HT-29 (cell line): Measurements from ENCODE around the gene RSPH10B2. TPM values are rescaled to one million over a fixed set of nuclear protein-coding genes. Genes with fewer than 3 reads are reported as not detected.
"Not testable (repeated sequence)": the region's sequence is repeated elsewhere in the genome, so short reads cannot be mapped to it uniquely, and the experiment has no call there.

ENCODE experiments used
- DNase-seq: peaks from one replicate; pipeline ENCODE4 v3.0.0-alpha.2; 2015; ENCODE audit warnings: low spot score
- total RNA-seq: library from RNA; depleted of rRNA; stranded (reverse); fragments of >200 nt; shearing (Covaris generic); gene quantifications from 2 replicates; pipeline ENCODE4 v1.2.3, GENCODE V29; 2014; rRNA removed

RSPH10B2 gene
- total RNA-seq = 0.08 TPM in 1 of 2 replicates, not detected in the other

DNA sequence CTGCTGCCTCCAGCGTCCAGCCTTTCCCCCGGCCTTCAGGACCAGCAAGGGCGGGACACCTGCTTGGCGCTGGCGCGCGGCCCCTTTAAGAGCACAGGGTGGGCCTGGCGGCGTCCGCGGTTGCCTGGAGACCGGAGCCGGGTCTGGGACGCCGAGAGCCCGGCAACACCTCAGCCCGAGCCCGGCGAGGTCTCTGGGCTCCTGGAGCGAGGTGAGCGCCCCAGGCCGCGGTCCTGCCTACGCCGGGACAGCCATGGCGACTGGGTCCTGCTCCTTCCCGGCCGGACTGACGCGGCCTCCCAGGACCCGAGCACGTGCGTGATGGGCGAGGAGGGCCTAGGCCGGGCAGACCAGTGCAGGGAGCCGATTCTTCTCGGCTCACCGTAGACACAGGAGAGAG, at the start of gene RSPH10B2:
RSPH10B2 (plus strand) TSS at position 140 of the 400 bp plus-strand sequence. CDS start 3,575 bp downstream, outside the sequence.
- peak; percentile 3 for DNase-seq

DNA sequence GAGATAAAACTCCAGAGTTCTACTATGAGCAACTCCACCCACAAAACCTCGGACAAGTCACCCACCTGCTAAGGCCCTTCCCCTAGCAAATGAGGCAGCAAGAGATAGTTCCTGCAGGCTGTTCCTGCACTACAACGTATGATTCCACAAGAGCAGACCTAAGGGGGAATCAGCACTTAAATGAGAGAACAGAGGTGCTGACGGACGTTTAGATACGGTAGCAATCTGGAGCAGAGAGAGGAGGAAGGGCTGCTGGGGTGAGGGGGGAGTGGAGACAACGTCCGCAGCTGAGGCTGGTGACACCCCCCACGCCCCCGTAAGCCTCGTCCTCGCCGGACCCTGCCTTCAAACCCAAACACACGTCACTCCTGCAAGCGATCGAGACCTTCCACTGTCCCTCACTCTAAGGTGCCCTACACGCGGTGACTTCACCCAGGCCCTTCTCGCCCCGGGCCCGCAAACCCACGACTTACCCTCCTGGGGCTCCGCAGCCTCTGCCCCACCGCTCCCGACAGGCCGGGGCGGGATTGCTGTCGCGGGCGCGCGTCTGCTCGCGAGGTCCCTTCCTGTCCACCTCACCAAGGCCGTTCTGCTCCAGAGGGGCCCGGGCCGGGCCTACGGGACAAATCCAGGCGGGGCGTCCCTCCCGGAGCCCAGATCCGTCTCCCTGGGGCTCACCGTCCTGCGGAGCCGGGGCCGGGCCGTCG, 47.8 kb upstream of the RSPH10B2 start:
- DNase-seq = peak; percentile 45

DNA sequence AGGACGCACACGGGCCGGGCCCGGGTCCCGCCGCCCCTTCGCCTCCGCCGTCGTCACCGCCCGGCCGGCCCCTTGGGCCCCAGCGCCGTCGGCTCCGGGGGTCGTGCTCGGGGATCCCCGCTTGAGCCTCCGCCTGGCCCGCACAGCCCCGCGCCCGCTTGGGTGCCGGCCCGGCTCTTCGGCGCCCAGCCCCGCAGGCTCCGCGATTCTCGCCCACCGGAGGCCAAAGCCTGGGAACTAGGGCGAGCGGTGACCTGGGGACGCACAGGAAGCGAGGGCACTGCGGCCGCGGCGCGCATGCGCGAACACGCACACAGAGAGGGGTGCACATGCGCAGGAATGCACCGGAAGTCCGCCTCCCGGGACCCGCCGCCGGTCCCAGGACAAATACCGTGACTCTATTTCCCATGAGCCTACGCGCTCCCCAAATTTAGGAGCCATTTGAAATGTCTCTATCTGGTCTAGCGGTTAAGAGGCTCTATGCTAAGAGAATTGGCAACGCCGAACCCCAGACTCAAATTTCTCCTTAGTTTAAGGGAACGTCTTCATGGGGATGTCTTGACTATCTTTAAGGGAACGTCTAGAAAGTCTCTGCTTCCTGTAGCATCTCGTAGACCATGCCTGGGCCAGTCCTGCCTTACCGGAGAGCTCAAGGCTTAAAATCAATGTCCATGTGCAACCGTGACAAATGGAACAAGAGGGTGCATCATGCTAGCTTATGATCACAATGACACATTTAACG, 47.1 kb upstream of the RSPH10B2 start, which contains the start of gene ZNF12:
ZNF12 (minus strand) TSS at position 282 of the 742 bp plus-strand sequence. CDS start 1,774 bp downstream, outside the sequence.
- peak; percentile 96 for DNase-seq

DNA sequence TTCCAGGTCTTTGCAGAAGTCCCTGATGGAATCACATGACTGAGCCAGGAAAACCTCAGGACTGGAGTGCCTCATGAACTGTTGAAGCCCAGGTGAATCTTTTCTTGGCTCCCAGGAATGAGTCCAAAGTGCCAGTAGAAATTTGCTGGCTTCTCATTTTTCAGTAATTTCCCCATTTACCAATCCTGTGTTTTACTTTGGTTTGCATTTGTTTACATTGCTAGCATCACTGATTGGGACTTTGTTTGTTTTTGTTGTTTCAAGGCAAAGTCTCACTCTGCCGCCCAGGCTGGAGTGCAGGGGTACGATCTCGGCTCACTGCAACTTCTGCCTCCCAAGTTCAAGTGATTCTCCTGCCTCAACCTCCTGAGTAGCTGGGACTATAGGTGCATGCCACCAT, 45.6 kb upstream of the RSPH10B2 start:
- DNase-seq = no peak

DNA sequence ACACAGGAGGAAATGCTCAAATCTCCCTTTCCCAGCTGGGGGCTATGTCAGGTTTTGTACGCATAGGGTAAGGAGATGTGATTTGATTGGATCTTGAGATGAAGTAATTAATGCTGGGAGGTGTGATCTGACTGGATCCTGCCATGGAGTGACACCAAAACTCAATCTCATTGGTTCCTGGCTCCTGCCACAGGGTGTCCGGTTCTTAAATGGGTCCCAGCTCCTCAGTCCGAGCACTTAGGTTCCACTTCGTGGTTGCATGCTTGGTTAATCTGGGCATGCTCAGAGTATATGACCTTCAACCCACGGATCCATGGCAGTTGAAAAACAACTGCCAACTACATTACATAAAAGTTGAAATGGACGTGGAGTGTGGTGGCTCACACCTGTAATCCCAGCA, 44.1 kb upstream of the RSPH10B2 start:
- DNase-seq = peak; percentile 22

DNA sequence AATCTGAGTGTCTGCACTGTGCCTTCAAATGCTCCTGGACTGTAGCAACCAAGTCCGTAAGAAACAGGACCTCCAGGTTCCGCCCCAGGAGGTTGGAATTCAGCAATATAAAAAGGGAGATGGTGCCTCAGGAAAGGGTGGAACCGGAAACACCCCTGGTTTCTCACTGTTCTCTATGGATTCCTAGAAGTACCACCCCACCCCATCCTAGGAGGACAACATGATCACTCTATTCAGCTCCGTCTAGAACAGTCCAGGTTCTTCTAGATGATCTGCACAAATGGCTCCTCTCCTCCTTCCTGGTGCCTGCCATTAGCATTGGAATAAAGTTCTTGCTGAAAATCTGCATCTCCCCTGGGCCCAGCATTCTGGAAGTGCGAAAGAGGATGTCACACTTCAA, 39.5 kb upstream of the RSPH10B2 start:
- no peak for DNase-seq

DNA sequence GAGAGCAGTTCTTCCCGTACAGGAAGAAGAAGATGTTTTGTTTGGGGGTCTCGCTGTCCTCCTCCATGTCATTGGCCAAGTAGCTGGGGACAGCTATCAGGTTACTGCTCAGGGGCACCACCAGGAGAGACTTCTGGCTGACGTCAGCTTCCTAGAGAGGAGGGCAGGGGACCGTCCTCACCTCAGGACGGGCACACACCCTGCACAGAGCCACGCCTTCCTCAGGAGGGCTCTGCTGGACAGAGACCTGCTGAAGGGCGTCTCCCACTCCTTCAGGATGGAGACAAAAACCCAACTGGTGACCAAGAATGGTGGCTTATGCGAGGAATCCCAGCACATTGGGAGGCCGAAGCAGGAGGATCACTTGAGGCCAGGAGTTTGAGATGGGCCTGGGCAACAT, 38.0 kb upstream of the RSPH10B2 start:
- DNase-seq = not testable (repeated sequence)

DNA sequence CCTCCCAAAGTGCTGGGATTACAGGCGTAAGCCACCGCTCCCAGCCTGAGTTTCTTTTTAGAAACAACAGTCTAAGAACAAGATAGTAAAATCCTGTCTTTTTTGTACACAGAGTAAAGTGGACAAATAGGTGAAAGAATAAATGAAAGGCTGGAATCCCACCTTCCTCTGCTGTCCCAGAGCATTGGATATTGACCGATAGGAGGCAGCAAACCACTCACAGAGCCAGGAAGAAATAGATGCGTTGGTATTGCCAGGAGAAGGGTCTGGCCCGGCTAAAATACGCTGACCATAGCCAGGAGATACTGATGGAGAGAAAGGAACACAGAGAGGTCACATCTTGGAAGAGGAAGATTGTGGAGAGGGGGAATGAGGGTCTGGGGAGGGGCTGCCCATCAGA, 35.8 kb upstream of the RSPH10B2 start:
- DNase-seq = no peak

DNA sequence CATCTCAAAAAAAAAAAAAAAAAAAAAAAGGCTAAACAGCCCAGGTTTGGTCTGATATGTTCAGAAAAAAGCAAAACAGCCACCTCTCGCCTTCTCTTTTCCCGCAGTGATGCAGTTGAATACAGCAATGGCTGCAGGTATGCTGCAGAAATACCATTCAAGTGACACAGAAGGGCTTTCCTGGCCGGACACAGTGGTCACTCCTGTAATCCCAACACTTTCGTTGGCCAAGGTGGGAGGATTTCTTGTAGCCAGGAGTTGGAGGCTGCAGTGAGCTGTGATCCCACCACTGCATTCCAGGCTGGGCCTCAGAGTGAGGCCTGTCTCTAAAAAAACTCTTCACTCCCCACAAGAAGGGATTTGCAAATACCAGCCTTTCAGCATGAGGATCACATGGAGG, 29.6 kb upstream of the RSPH10B2 start:
- DNase-seq = not testable (repeated sequence)

DNA sequence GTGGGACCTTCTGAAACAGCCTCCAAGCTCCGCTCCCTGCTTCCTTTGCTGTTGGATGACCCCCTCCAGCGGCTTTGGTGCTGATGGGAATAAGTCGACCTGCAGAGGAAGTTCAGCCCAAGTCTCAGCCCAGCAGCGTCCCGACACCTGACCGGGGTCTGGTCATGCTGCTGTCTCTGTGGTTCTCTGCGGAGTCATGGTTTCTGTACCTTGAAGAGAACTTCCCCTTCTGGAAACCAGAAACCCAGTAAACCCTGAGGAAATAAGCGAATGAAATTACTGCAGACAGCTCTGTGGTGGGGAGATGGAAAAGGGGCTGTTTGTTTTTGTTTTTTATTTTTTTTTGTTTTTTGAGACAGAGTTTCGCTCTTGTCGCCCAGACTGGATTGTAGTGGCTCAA, 28.9 kb upstream of the RSPH10B2 start:
- no peak for DNase-seq

DNA sequence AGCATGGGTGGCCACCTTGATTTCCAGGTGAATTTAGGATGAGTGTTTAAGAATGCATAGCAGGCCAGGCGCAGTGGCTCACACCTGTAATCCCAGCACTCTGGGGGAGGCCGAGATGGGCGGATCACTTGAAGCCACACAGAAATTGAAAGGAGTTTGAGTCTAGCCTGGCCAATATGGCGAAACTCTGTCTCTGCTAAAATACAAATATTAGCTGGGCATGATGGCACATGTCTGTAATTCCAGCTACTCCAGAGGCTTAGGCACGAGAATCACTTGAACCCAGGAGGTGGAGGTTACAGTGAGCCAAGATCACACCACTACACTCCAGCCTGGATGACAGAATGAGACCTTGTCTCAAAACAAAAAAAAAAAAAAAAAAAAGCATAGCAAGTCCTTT, 27.6 kb upstream of the RSPH10B2 start:
- DNase-seq = not testable (repeated sequence)

DNA sequence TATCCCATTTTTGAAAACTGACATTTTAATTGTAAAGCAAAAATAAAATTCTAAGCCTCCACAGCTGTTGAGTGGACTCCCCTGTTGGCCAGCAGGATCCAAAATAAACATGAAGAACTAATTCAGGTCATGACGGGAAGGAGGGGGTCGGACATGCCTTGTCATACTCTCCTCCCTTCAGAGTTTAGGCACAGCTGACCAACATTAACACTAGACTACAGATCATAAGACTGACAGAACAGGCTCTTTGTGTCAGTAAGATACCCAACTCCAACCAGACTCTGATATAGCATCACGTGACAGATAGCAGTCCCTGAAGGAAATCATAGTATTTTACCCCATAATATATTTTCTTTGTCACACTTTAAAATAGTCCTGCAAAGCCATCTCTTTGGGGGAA, 26.2 kb upstream of the RSPH10B2 start:
- no peak for DNase-seq

DNA sequence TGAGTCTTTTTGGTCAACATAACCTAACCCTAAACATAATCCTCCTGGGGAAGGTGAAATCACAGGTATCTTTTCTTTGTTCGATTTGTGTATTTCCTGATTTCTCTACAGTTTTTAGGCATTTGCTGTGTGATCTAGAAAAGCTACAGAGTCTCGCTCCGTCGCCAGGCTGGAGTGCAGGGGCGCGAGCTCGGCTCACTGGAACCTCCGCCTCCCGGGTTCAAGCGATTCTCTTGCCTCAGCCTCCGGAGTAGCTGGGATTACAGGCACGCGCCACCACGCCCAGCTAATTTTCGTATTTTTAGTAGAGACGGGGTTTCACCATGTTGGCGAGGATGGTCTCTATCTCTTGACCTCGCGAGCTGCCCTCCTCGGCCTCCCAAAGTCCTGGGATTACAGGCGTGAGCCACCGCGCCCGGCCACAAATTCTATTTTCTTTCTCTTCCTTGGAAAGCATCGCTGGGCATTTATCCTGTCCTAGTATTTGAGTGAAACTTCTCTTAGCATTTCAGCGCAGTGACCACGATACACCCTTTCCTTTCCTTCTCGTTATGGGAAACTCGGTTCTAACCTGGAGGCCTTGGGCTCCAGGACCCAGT, 24.9 kb upstream of the RSPH10B2 start:
- DNase-seq = not testable (repeated sequence)

DNA sequence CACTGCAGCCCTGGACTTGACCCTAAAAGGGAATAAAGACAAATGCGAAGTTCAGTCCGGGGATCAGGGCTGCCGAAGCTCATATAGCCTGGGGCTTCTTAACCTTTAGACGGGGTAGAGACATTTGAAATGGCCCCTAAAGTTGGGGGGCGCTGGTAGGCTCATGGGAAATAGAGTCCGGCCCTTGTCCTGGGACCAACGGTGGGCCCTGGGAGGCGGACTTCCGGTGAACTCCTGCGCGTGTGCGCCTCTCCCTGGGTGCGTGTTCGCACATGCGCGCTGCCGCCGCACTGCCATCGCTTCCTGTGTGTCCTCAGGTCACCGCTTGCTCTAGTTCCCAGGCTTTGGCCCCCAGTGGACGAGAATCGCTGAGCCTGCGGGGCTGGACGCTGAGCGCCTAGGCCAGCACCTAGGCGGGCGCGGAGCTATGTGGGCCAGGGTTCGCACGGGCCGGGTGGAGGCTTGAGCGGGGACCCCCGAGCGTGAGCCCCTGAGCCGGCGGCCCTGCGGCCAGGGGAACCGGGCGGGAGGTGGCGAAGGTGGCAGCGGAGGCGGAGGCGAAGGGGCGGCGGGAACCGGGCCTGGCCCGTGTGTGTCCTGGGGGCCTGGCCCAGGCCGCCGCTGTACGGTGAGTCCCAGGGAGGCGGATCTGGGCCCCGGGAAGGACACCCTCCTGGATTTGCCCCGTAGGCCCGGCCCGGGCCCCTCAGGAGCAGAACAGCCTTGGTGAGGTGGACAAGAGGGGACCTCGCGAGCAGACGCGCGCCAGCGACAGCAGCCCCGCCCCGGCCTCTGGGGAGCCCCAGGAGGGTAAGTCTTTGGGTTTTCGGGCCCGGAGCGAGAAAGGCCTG, 24.2 kb upstream of the RSPH10B2 start:
- DNase-seq = peak; percentile 90

DNA sequence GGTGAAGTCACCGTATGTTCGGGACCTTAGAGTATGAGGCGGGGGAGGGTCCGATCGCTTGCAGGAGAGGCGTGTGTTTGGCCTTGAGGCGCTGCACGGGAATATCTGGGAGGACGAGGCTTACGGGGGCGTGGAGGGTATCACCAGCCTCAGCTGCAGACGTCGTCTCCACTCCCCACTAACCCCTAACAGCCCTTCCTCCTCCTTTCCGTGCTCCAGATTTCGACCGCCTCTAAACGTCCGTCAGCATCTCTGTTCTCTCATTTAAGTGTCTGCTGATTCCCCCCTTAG, 23.6 kb upstream of the RSPH10B2 start:
- no peak for DNase-seq

DNA sequence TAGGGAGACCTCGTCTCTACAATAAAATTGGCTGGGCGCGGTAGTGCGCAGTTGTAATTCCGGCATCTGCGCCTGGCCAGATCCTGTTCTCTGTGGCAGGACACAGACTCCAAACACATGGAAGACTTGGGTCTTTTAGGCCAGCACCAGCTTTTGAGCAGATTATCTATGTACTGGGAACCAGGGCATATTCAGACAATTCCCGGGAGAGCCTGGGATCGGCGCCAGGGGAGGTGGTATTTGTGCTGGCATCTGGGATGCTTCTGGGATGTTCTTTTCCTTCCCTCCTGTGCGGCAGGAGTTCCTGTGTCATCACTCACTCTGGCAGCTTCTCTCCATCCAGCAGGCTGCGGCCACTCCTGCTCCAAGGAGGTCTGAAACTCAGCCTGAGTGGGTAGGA, 15.5 kb upstream of the RSPH10B2 start:
- DNase-seq = not testable (repeated sequence)

DNA sequence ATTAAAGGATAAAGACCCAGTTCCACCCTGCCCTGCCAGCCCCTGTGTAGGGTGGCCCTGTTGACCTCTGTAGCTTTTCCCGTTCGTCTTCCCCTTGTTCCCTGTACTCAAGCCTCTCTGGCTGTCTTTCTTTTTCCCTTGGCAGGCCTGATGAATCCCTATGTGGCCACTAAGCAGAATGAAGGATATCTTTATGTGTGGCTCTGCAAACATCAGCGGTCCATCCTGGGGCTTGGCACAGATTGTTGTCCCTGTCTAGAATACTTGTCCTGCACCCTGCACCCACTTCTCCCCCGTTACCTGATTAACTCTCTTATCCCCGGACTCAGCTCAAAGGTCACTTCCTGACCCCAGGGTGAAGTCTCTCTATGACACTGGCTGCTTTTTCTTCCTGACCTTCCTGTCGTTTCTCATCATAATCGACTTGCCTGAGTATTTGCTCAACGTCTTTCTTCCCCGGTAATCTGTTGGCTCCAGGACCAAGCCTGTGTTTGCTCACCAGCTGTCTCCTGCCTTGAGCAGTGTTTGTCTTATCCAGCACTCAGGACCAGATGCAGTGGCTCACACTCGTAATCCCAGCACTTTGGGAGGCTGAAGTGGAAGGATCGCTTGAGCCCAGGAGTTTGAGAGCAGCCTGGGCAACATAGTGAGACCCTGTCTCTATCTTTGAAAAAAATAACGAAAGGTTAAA, 9.3 kb upstream of the RSPH10B2 start:
- DNase-seq = not testable (repeated sequence)

DNA sequence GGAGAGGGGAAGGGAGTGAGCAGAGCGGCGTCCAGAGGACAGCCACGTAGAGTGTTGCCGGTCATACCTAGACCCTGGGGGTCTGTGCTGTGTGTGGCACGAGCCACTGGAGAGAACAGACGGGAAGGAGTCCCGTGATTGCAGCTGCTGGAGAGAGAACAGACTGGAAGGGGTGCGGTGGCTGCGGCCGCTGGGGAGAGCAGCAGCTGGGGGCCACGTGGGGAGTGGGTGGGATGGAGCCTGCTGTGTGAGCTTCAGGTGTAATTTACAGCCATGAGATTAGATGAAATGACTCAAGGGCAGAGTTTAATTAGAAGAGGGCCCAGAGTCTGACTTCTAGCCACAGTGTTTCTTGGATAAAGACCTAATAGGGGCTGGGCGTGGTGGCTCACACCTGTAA, 4.6 kb upstream of the RSPH10B2 start:
- DNase-seq = not testable (repeated sequence)

DNA sequence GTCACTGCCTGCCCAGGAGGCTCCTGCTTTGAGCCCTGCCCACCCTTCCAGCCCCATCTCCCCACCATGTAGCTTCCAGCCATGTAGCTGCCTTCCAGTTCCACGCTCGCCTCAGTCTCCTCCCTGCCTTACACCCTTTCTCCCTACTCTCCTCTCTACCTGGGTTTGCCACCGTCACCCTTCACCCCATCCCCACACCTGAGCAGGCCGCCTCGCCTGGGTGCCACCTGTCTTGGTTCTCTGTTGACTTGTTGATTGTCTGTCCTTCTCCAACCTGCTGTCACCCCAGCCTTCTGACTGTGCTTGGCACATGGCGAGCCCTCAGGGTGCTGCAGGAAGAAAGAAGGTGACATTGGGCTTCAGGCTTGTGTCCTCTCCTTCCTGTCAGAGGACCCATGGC, 3.7 kb upstream of the RSPH10B2 start:
- DNase-seq = not testable (repeated sequence)

DNA sequence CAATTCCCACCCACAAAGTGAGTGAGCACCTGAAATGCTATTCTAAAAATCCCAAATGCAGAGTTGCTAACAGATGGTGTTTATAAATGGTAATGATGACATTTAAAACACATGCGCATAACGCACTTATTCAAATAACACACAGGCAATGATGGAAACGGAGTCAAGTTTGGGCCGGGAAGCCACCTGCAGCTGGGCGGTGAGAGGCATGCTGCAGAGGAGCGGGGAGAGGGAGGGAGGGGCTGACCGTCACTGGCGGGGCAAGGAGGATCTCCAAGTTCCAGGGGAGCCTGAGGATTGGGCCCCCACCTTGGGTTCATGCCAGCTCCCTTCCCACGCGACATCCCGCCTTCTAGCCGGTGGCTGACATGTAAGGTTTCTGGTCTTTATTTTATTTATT, 7.3 kb downstream of the RSPH10B2 start:
- not testable (repeated sequence) for DNase-seq

DNA sequence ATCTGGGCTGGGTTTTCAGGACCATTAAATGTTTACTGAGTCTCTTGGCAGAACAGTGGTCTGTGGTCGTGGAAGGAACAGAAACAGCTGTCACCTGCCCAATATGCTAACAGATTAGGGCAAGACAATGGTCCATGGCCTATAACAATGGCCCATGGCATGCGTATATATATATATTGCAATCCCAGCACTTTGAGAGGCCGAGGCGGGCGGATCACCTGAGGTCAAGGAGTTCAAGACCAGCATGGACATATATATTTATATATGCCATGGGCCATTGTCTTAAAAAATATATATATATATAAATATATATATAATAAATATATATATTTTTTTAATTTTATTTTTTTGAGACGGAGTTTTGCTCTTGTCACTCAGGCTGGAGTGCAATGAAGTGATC, 27.7 kb downstream of the RSPH10B2 start:
- DNase-seq = not testable (repeated sequence)
